ENCODE results near the gene FAM98C.
"Not testable (repeated sequence)": the region's sequence is repeated elsewhere in the genome, so short reads cannot be mapped to it uniquely, and the experiment has no call there.

Gene FAM98C

GRCh38 chr19:38420935-38421334 is 18.0 kb downstream of the FAM98C start:
- no peak overlapping the region for H3K4me3 ChIP-seq (ENCODE audit: low read depth, low read length)
- no peak for TF ChIP-seq CTCF (IDR thresholded peaks at IDR 0.05; ENCODE audit: borderline replicate concordance, insufficient read depth, low read depth, low read length)

DNA sequence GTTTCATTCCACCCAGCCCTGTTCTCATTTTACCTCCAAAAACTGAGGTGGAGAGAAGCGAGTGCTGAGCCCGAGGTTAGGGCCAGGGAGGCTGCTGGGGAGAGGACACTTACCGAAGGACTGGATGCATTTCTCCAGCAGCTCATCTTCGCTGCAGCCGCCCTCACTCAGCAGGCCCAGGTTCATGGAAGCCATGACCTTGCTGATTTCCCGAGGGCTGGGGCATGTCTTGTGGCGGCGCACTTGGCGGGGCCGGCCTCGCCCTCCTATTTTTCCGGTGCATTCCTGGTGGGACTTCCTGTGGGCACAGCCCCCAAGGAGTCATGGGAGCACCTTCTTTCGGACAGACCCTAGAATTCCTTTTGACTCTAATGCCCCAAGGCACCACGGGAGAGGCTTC is 19.0 kb downstream of the FAM98C start:
- no peak overlapping the region for H3K4me3 ChIP-seq (ENCODE audit: low read depth, low read length)
- no peak for TF ChIP-seq CTCF (IDR thresholded peaks at IDR 0.05; ENCODE audit: borderline replicate concordance, insufficient read depth, low read depth, low read length)

- H3K4me3 ChIP-seq (ENCODE audit: low read depth, low read length) = no peak overlapping the region
- no peak for TF ChIP-seq CTCF (IDR thresholded peaks at IDR 0.05; ENCODE audit: borderline replicate concordance, insufficient read depth, low read depth, low read length)
These were observed 19.5 kb downstream of the FAM98C start for GRCh38 chr19:38422438-38422837.

GRCh38 chr19:38424272-38424671 is 21.4 kb downstream of the FAM98C start:
- no peak overlapping the region for H3K4me3 ChIP-seq (ENCODE audit: low read depth, low read length)
- no peak for TF ChIP-seq CTCF (IDR thresholded peaks at IDR 0.05; ENCODE audit: borderline replicate concordance, insufficient read depth, low read depth, low read length)

GRCh38 chr19:38425222-38425809 is 22.4 kb downstream of the FAM98C start:
- H3K4me3 ChIP-seq (ENCODE audit: low read depth, low read length) = peak overlapping the region; percentile 27
- no peak for TF ChIP-seq CTCF (IDR thresholded peaks at IDR 0.05; ENCODE audit: borderline replicate concordance, insufficient read depth, low read depth, low read length)

DNA sequence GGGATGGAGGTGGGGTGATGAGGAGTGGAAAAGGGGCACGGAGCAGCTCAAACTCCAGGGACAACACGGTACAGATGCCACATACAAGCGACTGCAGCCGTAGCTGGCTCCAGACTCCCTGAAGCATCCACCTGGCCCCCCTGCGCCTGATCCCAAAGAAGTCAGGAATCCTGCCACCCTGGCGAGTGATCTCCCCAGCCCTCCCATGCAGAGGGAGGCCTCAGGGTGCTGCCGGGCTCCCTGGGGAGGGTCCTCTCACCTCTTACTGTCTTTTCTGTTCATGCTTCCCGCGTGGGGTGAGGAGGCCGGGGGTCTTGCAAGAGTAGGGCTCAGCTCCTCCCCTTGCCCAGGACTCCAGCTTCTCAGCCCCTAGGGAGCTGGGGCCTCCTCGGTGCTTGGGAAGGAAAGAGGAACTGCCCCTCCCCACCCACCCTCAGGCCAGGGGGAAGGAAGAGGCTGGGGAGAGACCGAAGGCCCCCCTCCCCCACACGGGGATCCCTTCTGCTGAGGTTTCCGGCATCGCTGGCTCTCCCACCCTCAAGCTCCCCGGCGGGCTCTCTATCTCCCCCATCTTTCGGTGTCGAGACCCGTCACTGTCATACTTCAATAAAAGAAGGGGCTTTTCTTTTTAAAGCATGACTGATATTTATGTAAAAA is 23.0 kb downstream of the FAM98C start, which contains the start of gene RASGRP4:
RASGRP4 (minus strand) TSS at position 410 of the 657 bp plus-strand sequence; CDS start at position 282, 128 bp downstream.
- peak within 1 kb of the TSS; percentile 27 for H3K4me3 ChIP-seq (ENCODE audit: low read depth, low read length)
- no peak for TF ChIP-seq CTCF (IDR thresholded peaks at IDR 0.05; ENCODE audit: borderline replicate concordance, insufficient read depth, low read depth, low read length)

- H3K4me3 ChIP-seq (ENCODE audit: low read depth, low read length) = not testable (repeated sequence)
These were observed 24.3 kb downstream of the FAM98C start for GRCh38 chr19:38427035-38427677.

Measured in GM12875 (cell line).